Suppressor macrophage (primary cell): Measurements from ENCODE around the gene COL5A1.
"Not testable (repeated sequence)": the region's sequence is repeated elsewhere in the genome, so short reads cannot be mapped to it uniquely, and the experiment has no call there.

Experiments used
- DNase-seq, 4 experiments: peaks; one replicate each; pipeline ENCODE4 v3.0.0-alpha.2; 2020 to 2022

COL5A1 gene

DNA sequence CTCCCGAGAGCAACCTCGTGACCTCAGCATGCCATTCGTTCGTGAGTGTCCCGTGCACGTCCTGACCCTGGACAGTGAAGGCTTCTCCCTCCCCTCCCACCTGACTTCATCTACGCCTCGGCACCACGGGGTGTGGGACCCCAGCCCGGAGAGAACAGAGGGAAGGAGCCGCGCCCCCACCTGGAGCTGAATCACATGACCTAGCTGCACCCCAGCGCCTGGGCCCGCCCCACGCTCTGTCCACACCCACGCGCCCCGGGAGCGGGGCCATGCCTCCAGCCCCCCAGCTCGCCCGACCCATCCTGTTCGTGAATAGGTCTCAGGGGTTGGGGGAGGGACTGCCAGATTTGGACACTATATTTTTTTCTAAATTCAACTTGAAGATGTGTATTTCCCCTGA is 200.7 kb downstream of the COL5A1 start:
- no peak for DNase-seq

DNA sequence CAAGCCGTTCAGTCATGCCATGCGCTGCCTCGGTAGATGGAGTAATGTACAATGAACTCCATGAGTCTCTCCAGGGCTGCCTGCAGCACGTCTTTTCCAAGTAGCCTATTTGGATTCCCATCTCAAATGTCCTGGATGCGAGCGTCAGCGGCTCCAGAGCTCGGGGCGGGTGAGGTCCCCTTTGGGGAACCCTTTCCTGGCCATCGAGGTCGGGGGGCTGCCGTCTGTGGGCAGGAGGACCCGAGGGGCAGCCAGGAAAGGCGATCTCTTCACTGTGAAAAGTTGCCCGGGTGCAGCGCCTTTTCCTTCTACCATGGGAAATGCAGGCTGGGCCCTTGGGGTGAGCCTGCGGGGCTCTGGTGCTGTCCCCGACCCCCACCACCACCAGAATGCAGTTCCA is 202.1 kb downstream of the COL5A1 start:
- DNase-seq, result no peak

DNA sequence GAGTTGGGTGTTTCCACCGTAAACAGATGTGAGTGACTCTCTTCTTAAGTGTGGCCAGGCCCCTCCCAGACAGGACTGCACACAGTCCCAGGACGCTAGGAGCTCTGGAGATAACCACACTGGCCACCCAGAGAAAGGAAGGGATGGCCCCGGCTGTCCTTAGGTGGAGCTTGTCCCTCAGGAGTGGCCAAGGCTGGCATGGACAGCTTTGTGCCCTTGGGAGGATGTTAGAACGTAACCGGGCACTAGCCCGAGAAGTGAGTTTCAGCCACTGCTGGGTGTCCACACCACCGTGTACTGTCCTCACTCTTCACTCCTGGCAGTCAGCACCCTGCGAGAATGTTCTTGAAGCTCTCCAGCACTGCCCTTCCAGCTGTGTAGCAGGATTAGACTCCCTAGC is 203.2 kb downstream of the COL5A1 start:
- DNase-seq, result no peak

DNA sequence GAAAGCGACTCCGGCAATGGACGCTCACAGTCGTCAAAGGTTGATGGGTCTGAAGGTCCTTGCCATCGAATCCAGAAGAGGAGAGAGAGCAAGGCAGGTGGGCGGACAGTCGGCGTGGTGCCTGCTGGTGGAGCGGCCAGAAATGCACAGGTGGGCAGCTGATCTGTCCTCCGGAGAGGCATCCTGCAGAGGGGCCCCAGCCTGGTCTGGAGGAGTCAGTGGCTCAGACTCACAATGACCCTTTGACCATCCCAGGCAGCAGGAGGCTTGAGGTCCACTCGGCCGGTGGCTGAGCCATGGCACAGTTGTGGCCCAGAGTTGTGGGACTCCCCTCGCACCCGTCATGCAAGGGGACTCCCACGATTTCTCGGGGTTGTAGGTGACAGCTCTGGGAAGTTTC is 204.6 kb downstream of the COL5A1 start:
- DNase-seq, result no peak

DNA sequence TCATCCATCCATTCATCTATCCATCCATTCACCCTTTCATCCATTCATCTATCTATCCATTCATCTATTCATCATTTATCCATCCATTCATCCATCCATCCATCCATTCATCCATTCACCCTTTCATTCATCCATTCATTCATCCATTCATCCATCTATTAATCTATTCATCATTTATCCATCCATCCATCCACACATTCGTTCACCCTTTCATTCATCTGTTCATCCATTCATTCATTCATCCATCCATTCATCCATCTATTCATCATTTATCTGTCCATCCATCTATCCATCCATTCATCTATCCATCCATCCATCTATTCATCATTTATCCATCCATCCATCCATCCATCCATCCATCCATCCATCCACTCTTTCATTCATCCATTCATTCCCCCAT is 205.1 kb downstream of the COL5A1 start:
- no peak for DNase-seq

DNA sequence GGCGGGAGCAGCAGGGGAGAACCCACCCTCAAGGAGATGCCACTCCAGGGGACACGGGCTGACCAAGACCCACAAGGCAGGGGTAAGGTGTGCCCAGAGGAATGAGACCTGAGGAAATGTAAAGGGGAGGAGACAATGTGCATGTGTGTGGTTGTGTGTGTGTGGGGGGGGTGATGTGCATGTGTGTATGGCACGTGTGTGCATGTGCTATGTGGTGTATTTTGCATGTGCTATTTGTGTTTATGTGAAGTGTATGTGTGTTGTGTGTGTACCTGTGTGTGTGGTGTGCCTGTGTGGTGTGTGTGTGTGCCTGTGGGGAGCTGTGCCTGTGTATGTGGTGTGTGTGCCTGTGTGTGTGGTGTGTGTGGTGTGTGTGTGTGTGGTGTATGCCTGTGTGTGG is 205.5 kb downstream of the COL5A1 start:
- no peak for DNase-seq

DNA sequence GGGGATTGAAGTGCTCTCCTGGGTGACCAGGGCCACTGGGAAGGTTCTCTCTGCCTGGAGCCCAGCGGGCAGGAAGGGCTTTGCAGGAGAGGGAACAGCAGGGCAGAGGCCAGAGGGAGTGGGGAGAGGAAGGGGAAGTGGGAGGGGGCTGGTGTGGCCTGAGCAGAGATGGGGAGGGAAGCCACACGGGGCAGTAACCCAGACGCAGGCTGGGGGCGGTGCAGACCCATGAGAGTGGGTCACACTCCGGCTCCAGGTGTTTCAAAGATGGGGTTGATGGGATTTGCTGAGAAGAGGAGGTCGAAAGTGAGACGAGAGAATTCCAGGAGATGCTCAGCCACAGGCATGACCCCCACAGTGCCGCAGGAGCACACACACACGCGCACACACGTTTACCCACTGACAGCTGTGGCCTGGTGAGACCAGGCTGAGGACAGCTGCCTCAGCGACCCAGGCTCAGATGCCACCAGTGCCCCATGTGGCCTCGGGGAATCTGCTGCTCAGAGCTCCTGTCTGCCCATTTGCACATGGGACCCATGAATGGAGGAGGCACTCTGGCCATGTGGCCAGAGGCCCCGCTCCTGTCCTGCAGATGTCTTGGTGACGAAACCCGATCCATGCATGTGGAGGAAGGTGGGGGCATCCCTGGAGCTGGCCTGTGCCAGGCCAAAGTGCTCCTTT is 206.3 kb downstream of the COL5A1 start:
- DNase-seq, result peak in 1 of 4 experiments; percentile 16

DNA sequence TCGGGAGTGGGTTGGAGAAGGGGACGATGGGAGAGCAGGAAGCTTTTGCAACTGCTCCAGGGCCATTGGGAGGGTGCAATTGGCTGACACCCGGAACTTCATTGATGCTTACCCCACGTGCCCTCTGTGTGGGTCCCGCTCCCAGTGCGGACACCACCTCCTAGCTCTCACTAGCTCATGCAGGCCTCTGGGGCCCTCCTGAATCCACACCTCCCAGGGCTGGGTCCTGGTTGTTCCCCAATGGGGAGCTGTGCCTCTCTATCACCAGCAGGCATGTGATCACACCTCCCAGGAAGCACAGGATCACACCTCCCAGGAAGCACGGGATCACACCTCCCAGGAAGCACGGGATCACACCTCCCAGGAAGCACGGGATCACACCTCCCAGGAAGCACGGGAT is 206.9 kb downstream of the COL5A1 start:
- DNase-seq, result no peak

DNA sequence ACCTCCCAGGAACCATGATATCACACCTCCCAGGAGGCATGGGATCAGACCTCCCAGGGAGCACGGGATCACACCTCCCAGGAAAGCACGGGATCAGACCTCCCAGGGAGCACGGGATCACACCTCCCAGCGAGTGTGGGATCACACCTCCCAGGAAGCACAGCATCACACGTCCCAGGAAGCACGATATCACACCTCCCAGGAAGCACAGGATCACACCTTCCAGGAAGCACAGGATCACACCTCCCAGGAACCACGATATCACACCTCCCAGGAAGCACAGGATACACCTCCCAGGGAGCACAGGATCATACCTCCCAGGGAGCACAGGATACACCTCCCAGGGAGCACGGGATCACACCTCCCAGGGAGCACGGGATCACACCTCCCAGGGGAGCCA is 209.0 kb downstream of the COL5A1 start:
- peak in 1 of 4 experiments; percentile 1 for DNase-seq

DNA sequence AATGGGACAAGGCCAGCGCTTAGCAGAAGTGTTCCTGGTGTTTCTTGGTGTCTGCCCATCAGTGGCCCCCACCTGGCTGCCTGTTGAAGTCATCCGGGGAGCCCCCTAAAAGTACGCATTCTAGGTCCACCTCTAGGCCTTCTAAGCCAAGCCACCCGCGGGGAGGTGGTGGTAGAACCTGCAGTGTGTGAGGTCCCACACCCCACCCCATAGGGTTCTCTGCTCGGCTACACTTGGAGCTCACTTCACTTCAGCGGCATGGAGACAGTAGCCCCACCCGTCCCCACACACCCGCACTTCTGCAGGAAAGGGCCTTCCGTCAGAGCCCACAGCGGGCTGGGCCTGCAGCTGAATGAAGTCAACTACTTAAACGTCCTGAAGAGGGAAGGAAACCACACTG is 209.4 kb downstream of the COL5A1 start:
- DNase-seq, result peak in 3 of 4 experiments; percentile 15 to 26 (median 24)

DNA sequence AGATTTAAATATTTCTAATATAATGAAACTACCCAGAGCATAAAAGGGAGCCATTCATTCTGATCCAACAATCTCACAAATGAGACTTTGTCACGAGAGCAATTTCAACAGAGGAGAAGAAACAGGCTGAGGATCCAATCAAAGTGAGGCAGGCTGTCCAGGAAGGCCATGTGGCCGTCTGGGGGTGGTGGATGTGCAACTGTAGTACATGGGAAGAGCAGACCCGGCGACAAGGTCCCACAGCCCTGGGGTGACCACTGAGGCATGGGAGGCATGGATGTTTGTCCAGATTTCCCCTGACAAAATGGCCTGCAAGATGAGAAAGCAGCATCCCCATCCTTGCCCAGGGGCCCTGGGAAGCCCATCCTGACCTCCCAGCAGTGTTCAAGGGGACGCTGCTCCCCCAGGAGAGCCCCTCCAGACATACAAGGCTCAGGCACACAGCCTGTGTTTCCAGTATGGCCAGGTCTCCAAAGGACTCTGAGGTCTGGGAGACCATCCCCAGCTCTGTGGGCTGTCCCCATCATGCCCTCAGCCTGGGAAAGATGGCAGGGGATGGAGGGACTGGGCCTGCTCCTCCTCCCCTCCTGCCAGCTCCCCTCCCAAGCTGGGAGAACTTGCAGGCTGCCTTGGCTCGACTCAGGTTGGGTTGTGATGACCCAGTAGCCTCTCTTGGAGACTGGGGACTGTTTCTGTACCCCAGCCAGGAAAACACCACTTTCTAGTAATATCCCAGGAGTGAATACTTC is 211.5 kb downstream of the COL5A1 start:
- no peak for DNase-seq

DNA sequence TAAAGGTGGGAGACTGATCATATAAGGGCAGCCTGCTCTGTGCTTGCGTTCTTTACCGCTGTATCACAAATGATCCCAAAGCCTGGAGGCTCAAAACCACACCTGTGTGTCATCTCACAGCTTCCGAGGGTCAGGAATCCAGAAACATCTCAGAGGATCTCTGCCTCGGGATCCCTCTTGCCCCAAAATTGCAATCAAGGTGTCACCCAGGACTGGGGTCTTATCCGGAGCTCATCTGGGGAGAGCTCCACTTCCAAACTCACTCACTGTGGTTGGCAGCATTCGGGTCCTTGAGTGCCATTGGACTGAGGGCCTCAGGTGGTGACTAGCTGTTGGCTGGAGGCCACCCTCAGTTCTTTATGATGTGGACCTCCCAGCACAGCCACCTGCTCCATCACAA is 212.3 kb downstream of the COL5A1 start:
- DNase-seq, result no peak

DNA sequence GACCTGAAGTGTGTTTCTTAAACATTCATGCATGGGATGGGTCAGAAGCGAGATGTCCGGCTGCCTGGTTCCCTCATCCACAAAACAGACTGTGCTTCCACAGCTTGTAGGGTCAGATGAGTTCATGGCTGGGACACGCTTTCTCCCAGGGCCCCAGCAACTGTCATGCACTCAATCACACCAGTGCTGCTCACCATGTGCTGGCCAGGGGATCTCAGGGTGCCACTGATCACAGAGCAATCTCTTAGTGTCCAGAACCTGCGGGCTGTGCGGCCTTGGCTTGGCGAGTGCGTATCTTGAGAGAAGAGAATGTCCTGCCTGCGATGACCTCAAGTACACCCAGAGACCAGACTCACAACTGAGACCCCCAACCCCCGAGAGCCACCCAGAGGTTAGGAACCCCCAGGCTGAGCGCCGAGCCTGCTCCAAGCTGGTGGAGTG is 213.0 kb downstream of the COL5A1 start:
- no peak for DNase-seq

DNA sequence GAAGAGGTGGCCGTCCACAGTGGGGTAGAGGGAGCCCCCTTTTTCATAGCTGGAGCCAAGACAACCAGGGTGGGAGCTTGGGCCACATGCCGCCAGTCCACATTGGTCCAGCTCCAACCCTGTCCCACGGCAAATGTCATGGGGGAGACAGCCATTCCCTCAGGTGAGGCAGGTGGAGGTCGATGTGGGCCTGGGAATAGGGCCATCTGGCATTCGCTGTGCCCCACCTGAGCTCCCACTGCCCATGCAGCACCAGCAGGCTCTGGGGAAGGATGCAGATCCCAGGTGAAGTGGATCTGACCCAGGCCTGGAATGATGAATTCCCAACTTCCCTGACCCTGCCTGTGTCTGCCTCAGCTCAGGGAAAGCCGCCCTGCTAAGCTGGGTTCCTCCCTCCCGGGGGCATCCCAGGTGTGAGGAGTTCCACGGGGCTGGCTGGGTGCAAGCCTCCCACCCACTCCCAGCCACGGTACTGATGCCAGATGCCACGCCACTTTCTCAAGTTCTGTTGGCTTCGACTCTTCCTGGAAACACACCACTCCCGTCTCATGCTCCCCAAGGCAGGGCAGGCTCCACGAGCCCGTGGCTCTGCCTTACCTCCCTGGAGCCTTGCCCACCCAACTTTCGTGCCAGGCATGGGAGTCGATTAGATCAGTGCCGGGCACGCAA is 213.8 kb downstream of the COL5A1 start:
- DNase-seq, result no peak

DNA sequence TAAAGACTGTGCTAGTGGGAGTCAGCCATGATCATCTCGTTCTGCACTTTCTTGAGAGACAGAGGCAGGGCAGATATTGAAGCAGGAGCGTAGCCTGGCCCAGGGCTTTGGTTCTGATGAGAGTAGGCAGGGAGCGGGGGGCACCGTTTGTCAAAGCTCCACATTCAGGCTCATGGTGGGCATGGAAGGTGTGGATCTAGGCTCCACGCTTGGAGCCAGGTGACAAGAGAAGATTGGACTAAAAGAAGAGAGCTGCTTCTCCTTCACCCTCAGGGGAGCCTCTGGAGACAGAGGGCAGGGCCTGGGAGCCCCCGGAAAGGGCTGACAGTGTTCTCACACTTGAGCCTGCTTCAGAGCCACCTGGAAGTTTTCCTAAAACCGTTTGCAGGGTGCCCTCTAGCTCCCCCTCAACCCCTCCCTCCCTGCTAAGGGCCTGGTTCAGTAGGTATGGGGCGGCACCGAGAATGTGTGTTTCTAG is 214.3 kb downstream of the COL5A1 start:
- DNase-seq, result no peak

DNA sequence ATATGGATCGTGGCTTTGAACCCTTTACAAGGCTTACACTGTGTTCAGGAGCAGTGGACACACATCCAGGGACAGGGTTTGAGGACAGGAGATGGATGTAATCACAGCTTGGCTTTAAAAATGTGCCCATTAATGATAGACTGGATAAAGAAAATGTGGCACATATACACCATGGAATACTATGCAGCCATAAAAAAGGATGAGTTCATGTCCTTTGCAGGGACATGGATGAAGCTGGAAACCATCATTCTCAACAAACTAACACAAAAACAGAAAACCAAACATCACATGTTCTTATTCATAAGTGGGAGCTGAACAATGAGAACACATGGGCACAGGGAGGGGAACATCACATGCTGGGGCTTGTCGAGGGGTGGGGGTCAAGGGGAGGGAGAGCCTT is 215.8 kb downstream of the COL5A1 start:
- not testable (repeated sequence) for DNase-seq

DNA sequence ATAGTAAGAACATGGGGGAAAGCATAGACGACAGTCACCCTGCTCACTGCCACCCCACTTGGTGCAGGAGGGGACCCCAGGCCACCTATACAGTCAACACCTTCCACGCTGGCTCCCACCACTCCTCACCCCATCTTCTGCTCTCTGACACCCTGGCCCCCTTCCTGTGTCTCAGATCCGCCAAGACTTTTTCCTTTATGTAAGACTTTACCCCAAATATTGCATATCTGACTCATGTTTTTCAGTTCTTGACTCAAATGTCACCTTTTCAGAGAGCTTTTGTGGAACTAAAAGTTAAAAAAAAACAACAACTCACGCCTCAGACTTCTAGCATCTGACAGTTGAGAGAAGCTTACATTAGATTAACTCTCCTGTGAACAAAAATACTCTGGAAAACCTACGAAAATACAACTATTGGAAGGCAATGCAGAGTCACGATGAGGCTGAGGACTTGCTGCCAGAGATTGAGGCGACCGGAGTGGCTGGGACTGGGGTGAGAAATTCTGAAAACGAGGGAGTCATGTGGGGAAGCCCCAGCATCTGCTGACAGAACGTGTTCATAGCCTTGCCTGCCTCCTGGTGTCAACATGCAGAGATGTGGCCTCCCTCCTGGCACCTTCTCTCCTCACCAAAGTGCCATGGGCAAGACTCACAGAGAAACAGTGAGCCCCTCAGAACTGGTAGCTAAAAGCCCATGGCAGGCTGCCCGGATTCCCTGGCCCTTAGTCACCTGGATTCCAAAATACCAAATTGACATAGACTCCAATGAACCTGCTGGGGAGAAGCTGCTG is 216.6 kb downstream of the COL5A1 start:
- DNase-seq, result peak in 1 of 4 experiments; percentile 8

DNA sequence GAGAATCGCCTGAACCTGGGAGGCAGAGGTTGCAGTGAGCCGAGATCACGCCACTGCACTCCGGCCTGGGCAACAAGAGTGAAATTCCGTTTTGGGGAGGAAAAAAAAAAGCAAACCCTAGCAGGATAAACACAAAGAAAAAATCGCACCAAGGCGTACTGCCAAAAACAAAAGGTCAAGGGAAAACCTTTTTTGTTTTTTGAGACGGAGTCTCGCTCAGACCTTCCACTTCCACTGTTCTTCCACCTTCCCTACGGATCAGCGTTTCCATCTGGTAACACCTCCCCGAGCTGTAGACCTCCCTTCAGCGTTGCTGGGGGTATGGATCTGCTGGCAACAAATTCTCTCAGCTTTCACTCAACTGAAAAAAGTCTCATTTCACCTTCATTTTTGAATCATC is 218.9 kb downstream of the COL5A1 start:
- DNase-seq, result no peak

DNA sequence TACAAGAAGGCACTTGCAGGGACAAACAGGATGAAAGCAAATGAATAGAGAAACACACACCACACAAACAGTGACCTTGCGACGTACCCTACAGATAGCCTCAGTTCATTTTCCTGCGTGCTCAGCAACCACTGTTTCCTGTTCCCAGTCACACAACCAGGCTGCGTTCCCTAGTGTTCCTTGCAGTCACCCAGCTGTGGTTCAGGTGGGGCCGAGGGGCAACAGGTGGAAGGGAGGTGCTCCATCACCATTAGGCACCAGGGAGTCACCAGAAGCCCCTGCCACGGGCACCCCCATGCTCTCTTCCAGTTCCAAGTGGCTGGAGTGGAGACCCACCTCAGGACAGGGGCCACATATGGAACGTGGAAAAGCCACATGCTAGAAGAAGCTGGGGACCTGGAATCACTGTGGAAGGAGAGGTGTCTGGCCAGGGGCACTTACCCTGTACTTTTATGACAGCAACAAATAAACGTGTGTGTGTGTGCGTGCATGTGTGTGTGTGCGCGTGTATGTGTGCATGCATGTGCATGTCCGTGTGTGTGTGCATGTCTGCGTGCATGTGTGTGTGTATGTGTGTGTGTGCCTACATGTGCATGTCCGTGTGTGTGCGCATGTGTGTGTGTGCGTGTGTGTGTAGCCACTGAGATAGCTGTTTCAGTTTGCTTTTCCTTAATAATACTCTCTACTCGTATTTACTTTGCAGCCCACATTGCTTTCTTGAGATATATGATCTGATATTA is 220.2 kb downstream of the COL5A1 start:
- peak in 1 of 4 experiments; percentile 22 for DNase-seq

DNA sequence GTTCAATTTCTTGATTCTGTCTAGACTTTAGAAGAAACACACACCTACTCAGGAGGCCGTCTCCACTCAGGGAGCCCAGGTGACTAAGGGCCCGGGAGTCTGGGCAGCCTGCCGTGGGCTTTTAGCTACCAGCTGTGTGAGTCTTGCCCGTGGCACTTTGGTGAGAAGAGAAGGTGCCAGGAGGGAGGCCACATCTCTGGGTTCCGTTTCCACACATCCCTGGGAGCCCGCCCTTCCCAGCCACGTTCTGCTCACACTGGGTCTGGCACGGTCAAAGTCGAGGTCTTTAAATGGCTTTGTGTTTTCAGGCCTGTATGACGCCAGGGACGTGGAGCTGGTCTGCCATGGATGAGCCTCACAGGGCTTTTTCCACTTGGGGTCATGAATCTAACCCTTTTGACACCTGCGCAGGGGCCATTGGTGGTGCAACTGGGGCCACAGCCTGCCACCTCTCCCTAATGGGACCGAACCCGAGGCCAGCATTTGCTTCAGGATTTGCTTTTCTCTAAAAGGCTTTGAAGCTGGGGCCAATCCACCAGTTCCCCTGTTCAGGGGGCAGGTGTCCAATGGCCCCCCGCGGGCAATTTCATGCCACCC is 221.8 kb downstream of the COL5A1 start:
- no peak for DNase-seq
